ACC112 (cell line): Measurements from ENCODE around the gene LRRC61.
"Not testable (repeated sequence)": the region's sequence is repeated elsewhere in the genome, so short reads cannot be mapped to it uniquely, and the experiment has no call there.

Experiments used
- H2AFZ ChIP-seq: fragments of 200-600 bp; sonication (generic); one replicate; pipeline ENCODE4 v1.6.0; 2017; ENCODE audit warnings: antibody characterized with exemption, low read length; ENCODE audit not compliant: unreplicated experiment
- H3K27ac ChIP-seq: fragments of 200-600 bp; sonication (generic); 2 replicates; pipeline ENCODE4 v1.5.1; 2014; ENCODE audit warnings: low read depth, mild to moderate bottlenecking, antibody characterized with exemption, low read length, moderate library complexity
- H3K27me3 ChIP-seq: fragments of 200-600 bp; sonication (generic); 2 replicates; pipeline ENCODE4 v1.6.1; 2014; ENCODE audit warnings: mild to moderate bottlenecking, antibody characterized with exemption, low read length, moderate library complexity, mixed read lengths; ENCODE audit not compliant: insufficient read depth
- H3K36me3 ChIP-seq: fragments of 200-600 bp; sonication (generic); 2 replicates; pipeline ENCODE4 v1.6.1; 2016; ENCODE audit warnings: mild to moderate bottlenecking, antibody characterized with exemption, low read length, moderate library complexity, mixed read lengths; ENCODE audit not compliant: insufficient read depth
- H3K4me1 ChIP-seq: fragments of 200-600 bp; sonication (generic); one replicate; pipeline ENCODE4 v1.6.1; 2016; ENCODE audit warnings: low read length, mixed read lengths; ENCODE audit not compliant: insufficient read depth, unreplicated experiment, control insufficient read depth
- H3K4me3 ChIP-seq: fragments of 200-600 bp; sonication (generic); 2 replicates; pipeline ENCODE4 v1.5.1; 2014; ENCODE audit warnings: mild to moderate bottlenecking, low read depth, low read length
- H3K79me2 ChIP-seq: fragments of 200-600 bp; sonication (generic); one replicate; pipeline ENCODE4 v1.6.0; 2016; ENCODE audit warnings: low read length; ENCODE audit not compliant: control insufficient read depth, unreplicated experiment, insufficient read depth

Gene LRRC61, protein sequence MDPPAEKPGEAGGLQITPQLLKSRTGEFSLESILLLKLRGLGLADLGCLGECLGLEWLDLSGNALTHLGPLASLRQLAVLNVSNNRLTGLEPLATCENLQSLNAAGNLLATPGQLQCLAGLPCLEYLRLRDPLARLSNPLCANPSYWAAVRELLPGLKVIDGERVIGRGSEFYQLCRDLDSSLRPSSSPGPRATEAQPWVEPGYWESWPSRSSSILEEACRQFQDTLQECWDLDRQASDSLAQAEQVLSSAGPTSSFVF

GRCh38 chr7:150322833-150323681 is at the start of gene LRRC61, which contains the start of gene ACTR3C:
Gene LRRC61 (plus strand): TSS chr7:150323355. CDS start chr7:150336862, 13,507 bp downstream.
Gene ACTR3C (minus strand): TSS chr7:150323545. CDS start chr7:150295296, 28,249 bp downstream.
- peaks cover 11% of the 10 kb centered on the region for H3K27me3 ChIP-seq
- no peak within 1 kb of the TSS for H3K27ac ChIP-seq
- H3K4me3 ChIP-seq, result no peak within 1 kb of the TSS
- H3K36me3 ChIP-seq, result no peaks in the 10 kb centered on the region
- H3K4me1 ChIP-seq, result no peaks in the 10 kb centered on the region
- no peaks in the 10 kb centered on the region for H3K79me2 ChIP-seq
- H2AFZ ChIP-seq, result no peak within 1 kb of the TSS

DNA sequence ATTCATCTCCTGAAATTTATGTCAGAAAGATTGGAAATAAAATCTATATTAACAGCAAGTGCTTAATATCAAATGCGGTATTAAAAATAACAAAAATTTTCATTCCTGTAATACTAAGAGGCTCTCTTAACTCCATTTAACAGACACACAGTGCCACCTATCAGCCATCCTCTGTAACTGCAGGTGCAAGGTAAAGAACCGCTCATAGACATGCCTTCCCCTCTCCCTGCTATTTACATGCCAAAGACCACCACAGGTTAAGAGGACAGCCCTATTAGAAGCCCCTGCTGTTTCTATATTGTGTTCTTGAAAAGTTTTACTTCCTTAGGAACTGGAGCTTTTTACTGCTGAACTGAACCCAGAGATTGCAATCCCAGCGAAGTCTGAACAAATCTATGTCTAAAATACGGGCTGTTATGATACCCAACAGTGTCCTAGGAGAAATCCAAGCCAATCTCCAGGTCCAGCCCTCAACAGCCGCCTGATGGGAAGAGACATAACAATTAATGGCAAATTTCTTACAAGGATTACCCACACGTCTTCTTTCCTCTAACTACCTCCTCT is 46.9 kb upstream of the LRRC61 start:
- not testable (repeated sequence) for H2AFZ ChIP-seq, H3K27me3 ChIP-seq, H3K4me1 ChIP-seq, H3K36me3 ChIP-seq, H3K79me2 ChIP-seq, H3K4me3 ChIP-seq, H3K27ac ChIP-seq

GRCh38 chr7:150278383-150278782 is 44.8 kb upstream of the LRRC61 start:
- H3K36me3 ChIP-seq, H3K27me3 ChIP-seq, H3K79me2 ChIP-seq, H3K4me1 ChIP-seq, H2AFZ ChIP-seq, H3K27ac ChIP-seq, H3K4me3 ChIP-seq: not testable (repeated sequence)

- H3K36me3 ChIP-seq, H3K27me3 ChIP-seq, H3K4me1 ChIP-seq: not testable (repeated sequence)
Observed at GRCh38 chr7:150281681-150282403, 41.3 kb upstream of the LRRC61 start.

GRCh38 chr7:150283111-150283510 is 40.0 kb upstream of the LRRC61 start:
- not testable (repeated sequence) for H3K27me3 ChIP-seq, H3K27ac ChIP-seq, H3K36me3 ChIP-seq, H3K4me3 ChIP-seq, H2AFZ ChIP-seq, H3K79me2 ChIP-seq, H3K4me1 ChIP-seq

More at GRCh38 chr7:150281681-150282403, 41.3 kb upstream of the LRRC61 start:
- H3K79me2 ChIP-seq, H2AFZ ChIP-seq, H3K27ac ChIP-seq, H3K4me3 ChIP-seq: not testable (repeated sequence)

DNA sequence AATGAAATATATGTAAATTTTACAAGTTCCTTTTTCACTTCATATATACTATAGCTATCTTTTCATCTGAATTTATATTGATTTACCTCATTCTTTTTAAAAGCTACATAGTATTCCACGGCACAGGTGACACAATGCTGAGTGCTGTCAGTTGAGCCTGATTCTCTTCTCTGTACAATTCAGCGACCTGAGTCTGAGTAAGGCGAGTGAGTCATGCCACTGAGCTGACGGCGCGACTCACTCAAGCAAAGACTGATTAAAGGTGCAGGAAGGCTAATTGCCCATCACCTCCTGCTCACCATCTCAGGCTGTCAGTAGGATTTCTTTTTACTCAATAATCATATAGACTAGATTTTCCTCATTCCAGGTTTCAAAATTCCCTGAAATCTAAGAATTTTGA is 39.5 kb upstream of the LRRC61 start:
- not testable (repeated sequence) for H3K27ac ChIP-seq, H3K27me3 ChIP-seq, H3K36me3 ChIP-seq, H2AFZ ChIP-seq, H3K79me2 ChIP-seq, H3K4me1 ChIP-seq, H3K4me3 ChIP-seq

- not testable (repeated sequence) for H3K4me3 ChIP-seq, H2AFZ ChIP-seq, H3K36me3 ChIP-seq, H3K27ac ChIP-seq, H3K27me3 ChIP-seq, H3K79me2 ChIP-seq, H3K4me1 ChIP-seq
Observed at GRCh38 chr7:150285849-150286754, 37.1 kb upstream of the LRRC61 start.

DNA sequence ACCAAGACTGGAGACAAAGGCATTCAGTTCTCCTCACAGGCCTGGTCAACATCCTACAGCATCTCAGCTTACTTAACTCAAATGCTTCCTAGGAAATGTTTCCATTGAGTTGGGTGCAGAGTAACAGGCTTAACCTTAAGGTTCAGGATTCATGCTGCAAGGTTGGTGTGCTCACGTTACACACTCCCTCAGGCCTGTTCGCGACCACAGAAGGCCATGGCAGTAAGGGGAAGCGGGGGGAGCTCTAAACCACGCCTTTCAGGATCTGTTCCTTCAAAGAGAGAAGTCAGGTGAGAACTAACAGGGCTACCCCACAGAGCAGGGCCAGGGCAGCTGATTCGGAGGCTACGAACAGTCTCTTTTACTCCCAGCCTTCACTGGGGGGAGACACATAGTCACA is 35.3 kb upstream of the LRRC61 start:
- not testable (repeated sequence) for H3K79me2 ChIP-seq, H3K4me3 ChIP-seq, H2AFZ ChIP-seq, H3K4me1 ChIP-seq, H3K27me3 ChIP-seq, H3K36me3 ChIP-seq, H3K27ac ChIP-seq

DNA sequence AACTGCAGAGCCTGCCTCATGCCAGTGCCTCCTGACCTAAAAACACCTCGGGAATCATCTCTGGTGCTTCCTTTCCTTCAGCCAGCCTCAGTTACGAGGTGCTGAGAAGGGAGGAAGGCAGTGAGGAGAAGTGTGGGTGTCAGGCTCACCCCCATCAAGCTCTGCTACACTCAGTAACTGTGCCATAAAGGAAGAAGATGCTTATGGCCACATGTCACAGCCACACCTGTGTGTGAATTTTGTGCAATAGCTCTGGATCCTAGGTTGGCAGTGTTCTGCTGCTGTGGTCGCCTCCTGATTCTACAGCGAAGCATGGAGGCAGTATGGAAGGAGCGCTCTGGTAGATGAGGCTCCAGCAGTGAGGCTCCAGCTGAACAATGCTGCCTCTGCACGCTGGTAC is 34.3 kb upstream of the LRRC61 start:
- H3K27ac ChIP-seq, H2AFZ ChIP-seq, H3K4me1 ChIP-seq, H3K36me3 ChIP-seq, H3K4me3 ChIP-seq, H3K27me3 ChIP-seq, H3K79me2 ChIP-seq: not testable (repeated sequence)

- not testable (repeated sequence) for H3K27me3 ChIP-seq, H2AFZ ChIP-seq, H3K27ac ChIP-seq, H3K4me1 ChIP-seq, H3K4me3 ChIP-seq, H3K36me3 ChIP-seq, H3K79me2 ChIP-seq
Observed at GRCh38 chr7:150290317-150290716, 32.8 kb upstream of the LRRC61 start.
